Activated naive CD4-positive, alpha-beta T cell treated with anti-CD3 and anti-CD28 coated beads, Interleukin-2, amount 50 U/mL, for 16 hours (primary cell): Measurements from ENCODE around the gene OR2D3.
"Not testable (repeated sequence)": the region's sequence is repeated elsewhere in the genome, so short reads cannot be mapped to it uniquely, and the experiment has no call there.

Experiments
- DNase-seq: peaks from one replicate; pipeline ENCODE4 v3.0.0-alpha.2; 2020

The OR2D3 gene

GRCh38 chr11:6931146-6931713 is 10.4 kb downstream of the OR2D3 start:
- no peak for DNase-seq

GRCh38 chr11:6932145-6932544 is 11.3 kb downstream of the OR2D3 start:
- no peak for DNase-seq

DNA sequence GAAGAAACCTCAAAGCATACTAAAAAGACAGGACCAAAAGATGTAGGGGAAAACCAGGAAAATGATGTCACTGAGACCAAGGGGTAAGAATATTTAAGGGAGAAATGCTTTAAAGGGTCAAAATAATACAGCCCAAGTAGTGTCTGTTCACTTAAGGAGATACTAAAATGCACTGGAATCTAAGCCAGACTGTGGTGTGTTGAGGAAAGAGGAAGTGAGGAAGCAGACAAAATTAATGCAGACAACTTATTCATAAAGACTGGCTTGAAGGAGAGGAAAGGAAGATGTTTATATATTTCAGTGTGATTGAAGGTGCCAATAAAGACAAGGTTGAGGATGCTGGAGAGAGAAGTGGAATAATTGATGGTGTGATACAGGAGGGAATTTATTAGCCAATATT is 21.2 kb downstream of the OR2D3 start:
- DNase-seq = no peak

DNA sequence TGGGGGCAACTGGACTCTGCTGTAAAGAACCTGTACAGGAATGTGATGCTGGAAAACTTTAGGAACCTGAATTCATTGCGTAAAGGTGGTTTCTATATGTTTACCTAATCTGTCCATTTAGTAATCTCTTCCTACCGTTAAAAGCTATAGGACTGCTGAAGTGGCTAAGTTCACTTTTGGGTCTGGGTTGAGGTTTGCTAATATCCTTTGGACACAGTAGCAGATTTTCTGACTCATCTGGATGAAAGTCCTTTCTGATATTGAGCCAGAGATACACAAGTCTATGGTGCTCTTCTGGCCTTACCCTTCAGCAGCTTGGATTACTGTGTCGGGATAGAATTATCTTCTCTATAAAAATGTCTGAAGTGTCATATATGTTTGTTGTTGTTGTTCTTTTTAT is 22.3 kb downstream of the OR2D3 start:
- no peak for DNase-seq

DNA sequence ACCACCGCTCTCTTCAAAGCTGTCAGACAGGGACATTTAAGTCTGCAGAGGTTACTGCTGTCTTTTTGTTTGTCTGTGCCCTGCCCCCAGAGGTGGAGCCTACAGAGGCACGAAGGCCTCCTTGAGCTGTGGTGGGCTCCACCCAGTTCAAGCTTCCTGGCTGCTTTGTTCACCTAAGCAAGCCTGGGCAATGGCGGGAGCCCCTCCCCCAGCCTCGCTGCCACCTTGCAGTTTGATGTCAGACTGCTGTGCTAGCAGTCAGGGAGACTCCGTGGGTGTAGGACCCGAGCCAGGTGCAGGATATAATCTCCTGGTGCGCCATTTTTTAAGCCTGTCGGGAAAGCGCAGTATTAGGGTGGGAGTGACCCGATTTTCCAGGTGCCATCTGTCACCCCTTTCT is 33.4 kb downstream of the OR2D3 start:
- not testable (repeated sequence) for DNase-seq

DNA sequence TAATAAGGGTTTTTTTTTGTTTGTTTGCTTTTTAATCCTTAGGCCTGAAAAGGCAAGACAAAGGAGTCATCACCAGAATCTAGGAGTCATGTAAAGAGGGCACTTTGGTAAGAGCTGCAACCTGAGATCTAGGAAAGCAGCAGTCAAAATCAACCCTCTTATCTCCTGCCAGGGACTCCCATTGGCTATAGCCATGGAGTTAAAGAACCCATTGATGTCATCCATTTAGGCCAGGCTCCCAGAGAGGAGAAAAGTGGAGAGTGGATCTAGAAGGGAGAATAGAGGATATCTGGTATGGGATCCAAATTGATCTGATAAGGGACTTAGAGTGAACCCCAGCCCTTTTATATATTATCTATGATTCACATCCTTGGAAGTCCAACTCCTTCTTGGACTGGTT is 41.3 kb downstream of the OR2D3 start:
- DNase-seq = no peak

- no peak for DNase-seq
These were observed 41.9 kb downstream of the OR2D3 start for GRCh38 chr11:6962673-6963072.

GRCh38 chr11:6968816-6969215 is 48.0 kb downstream of the OR2D3 start:
- DNase-seq = no peak

DNA sequence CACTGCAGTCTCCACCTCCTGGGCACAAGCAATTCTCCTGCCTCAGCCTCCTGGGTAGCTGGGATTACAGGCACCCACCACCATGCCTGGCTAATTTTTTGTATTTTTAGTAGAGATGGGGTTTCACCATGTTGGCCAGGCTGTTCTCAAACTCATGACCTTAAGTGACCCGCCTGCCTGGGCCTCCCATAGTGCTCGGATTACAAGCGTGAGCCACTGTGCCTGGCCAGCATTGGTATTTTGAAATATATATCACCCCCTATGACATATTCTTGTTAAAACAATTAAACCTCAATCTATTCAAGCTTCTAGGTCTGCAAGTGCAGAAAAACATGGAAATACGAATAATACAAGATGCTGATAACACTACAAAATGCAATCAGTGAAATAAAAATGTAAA is 49.1 kb downstream of the OR2D3 start:
- DNase-seq = not testable (repeated sequence)
